OCI-LY1 (cell line): ENCODE data around the gene GALNT2.

Experiments used
- H2AFZ ChIP-seq: fragments of 200-600 bp; sonication (generic), shearing (Covaris generic); 2 replicates; pipeline ENCODE4 v1.6.0; 2014; ENCODE audit warnings: antibody characterized with exemption, mild to moderate bottlenecking, low read length
- H3F3A ChIP-seq: fragments of 200-600 bp; sonication (generic), shearing (Covaris generic); 2 replicates; pipeline ENCODE4 v1.6.0; 2014; ENCODE audit warnings: mild to moderate bottlenecking, antibody characterized with exemption, low read length, moderate library complexity; ENCODE audit not compliant: insufficient read depth
- H3K27ac ChIP-seq: fragments of 200-600 bp; sonication (generic); 2 replicates; pipeline ENCODE4 v1.5.1; 2014; ENCODE audit warnings: low read length, mixed run types, mild to moderate bottlenecking, low read depth; ENCODE audit not compliant: poor library complexity, severe bottlenecking
- H3K27me3 ChIP-seq: fragments of 200-600 bp; sonication (generic); 2 replicates; pipeline ENCODE4 v1.6.0; 2014; ENCODE audit warnings: antibody characterized with exemption, mild to moderate bottlenecking, low read length, moderate library complexity; ENCODE audit not compliant: insufficient read depth
- H3K36me3 ChIP-seq: fragments of 200-600 bp; sonication (generic); 2 replicates; pipeline ENCODE4 v1.6.1; 2014; ENCODE audit warnings: mild to moderate bottlenecking, antibody characterized with exemption, low read length, moderate library complexity, mixed read lengths; ENCODE audit not compliant: insufficient read depth
- H3K4me1 ChIP-seq: fragments of 200-600 bp; sonication (generic); 2 replicates; pipeline ENCODE4 v1.5.1; 2014; ENCODE audit warnings: mild to moderate bottlenecking, low read length, moderate library complexity; ENCODE audit not compliant: insufficient read depth, severe bottlenecking
- H3K4me2 ChIP-seq: fragments of 200-600 bp; sonication (generic), shearing (Covaris generic); 2 replicates; pipeline ENCODE4 v1.6.1; 2014; ENCODE audit warnings: low read length
- H3K4me3 ChIP-seq: fragments of 200-600 bp; sonication (generic); 2 replicates; pipeline ENCODE4 v1.5.1; 2014; ENCODE audit warnings: low read length, low read depth, mild to moderate bottlenecking, mixed read lengths; ENCODE audit not compliant: poor library complexity, severe bottlenecking
- H3K79me2 ChIP-seq: fragments of 200-600 bp; shearing (Covaris generic); 2 replicates; pipeline ENCODE4 v1.6.1; 2016; ENCODE audit warnings: mixed run types, low read length, mixed read lengths; ENCODE audit not compliant: insufficient read depth
- H3K9ac ChIP-seq: fragments of 200-600 bp; sonication (generic), shearing (Covaris generic); 2 replicates; pipeline ENCODE4 v1.6.1; 2014; ENCODE audit warnings: mild to moderate bottlenecking, low read length, mixed read lengths
- H3K9me2 ChIP-seq: fragments of 200-600 bp; sonication (generic), shearing (Covaris generic); 2 replicates; pipeline ENCODE4 v1.6.1; 2014; ENCODE audit warnings: low read depth, mild to moderate bottlenecking, low read length, mixed read lengths
- H3K9me3 ChIP-seq: fragments of 200-600 bp; shearing (Covaris generic); 2 replicates; pipeline ENCODE4 v1.6.1; 2014; ENCODE audit warnings: low read length, mixed read lengths
- H4K20me1 ChIP-seq: fragments of 200-600 bp; sonication (generic), shearing (Covaris generic); 2 replicates; pipeline ENCODE4 v1.6.0; 2016; ENCODE audit warnings: mild to moderate bottlenecking, low read length; ENCODE audit not compliant: insufficient read depth
- EZH2 ChIP-seq: fragments of 200-600 bp; sonication (generic), shearing (Covaris generic); IDR thresholded peaks from 2 replicates; pipeline ENCODE4 v1.8.0; 2017; ENCODE audit warnings: borderline replicate concordance, mixed run types, mild to moderate bottlenecking, antibody characterized with exemption, low read length, moderate library complexity, mixed read lengths
- TF ChIP-seq, protein P1 (sequence below): fragments of 200-600 bp; sonication (generic), shearing (Covaris generic); IDR thresholded peaks from 2 replicates; pipeline ENCODE4 v1.5.1; 2017; ENCODE audit warnings: mild to moderate bottlenecking, antibody characterized with exemption, low read length, moderate library complexity, mixed read lengths

Gene GALNT2

GRCh38 chr1:230112782-230113181, 45.7 kb downstream of the GALNT2 start:
- Histone ChIP-seq H3K4me1 (peaks cover 76% of the 10 kb centered on the region), H3F3A (0 out of 2 replicates have a peak, but pooled peaks cover 5% of the 10 kb centered on the region), H3K4me2 (peak overlapping the region; percentile 62), H3K79me2 (peaks cover 11% of the 10 kb centered on the region; the same call in 1 of the 2 replicates), H2AFZ (no peak overlapping the region), H4K20me1 (no peaks in the 10 kb centered on the region), H3K9me3 (no peaks in the 10 kb centered on the region), H3K4me3 (peak overlapping the region; percentile 26), H3K36me3 (peaks cover 27% of the 10 kb centered on the region), H3K27me3 (no peaks in the 10 kb centered on the region), H3K9me2 (no peaks in the 10 kb centered on the region), H3K9ac (peak overlapping the region; percentile 58), H3K27ac (peak overlapping the region; percentile 95)
- no peak for TF ChIP-seq EZH2
- TF ChIP-seq, protein P1, sequence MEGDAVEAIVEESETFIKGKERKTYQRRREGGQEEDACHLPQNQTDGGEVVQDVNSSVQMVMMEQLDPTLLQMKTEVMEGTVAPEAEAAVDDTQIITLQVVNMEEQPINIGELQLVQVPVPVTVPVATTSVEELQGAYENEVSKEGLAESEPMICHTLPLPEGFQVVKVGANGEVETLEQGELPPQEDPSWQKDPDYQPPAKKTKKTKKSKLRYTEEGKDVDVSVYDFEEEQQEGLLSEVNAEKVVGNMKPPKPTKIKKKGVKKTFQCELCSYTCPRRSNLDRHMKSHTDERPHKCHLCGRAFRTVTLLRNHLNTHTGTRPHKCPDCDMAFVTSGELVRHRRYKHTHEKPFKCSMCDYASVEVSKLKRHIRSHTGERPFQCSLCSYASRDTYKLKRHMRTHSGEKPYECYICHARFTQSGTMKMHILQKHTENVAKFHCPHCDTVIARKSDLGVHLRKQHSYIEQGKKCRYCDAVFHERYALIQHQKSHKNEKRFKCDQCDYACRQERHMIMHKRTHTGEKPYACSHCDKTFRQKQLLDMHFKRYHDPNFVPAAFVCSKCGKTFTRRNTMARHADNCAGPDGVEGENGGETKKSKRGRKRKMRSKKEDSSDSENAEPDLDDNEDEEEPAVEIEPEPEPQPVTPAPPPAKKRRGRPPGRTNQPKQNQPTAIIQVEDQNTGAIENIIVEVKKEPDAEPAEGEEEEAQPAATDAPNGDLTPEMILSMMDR: no peak

GRCh38 chr1:230113235-230113592, 46.2 kb downstream of the GALNT2 start:
- peaks cover 78% of the 10 kb centered on the region for H3K4me1 ChIP-seq
- peak overlapping the region; percentile 58 for H3K9ac ChIP-seq
- H3K4me3 ChIP-seq: peak overlapping the region; percentile 26
- no peak overlapping the region for H2AFZ ChIP-seq
- no peaks in the 10 kb centered on the region for H3K9me3 ChIP-seq
- H3F3A ChIP-seq: 0 out of 2 replicates have a peak, but pooled peaks cover 5% of the 10 kb centered on the region
- H3K36me3 ChIP-seq: peaks cover 27% of the 10 kb centered on the region
- H3K27ac ChIP-seq: peak overlapping the region; percentile 95
- TF ChIP-seq, protein P1: no peak
- TF ChIP-seq EZH2: no peak
- H3K79me2 ChIP-seq: peaks cover 11% of the 10 kb centered on the region; the same call in 1 of the 2 replicates
- H3K4me2 ChIP-seq: peak overlapping the region; percentile 62
- H3K9me2 ChIP-seq: no peaks in the 10 kb centered on the region
- H3K27me3 ChIP-seq: no peaks in the 10 kb centered on the region
- H4K20me1 ChIP-seq: no peaks in the 10 kb centered on the region

GRCh38 chr1:230113593-230114236, 46.7 kb downstream of the GALNT2 start:
- peaks cover 83% of the 10 kb centered on the region for H3K4me1 ChIP-seq
- H3K9ac ChIP-seq: peak overlapping the region; percentile 58; the same call in 1 of the 2 replicates
- H3K79me2 ChIP-seq: peaks cover 13% of the 10 kb centered on the region; the same call in 1 of the 2 replicates
- H4K20me1 ChIP-seq: no peaks in the 10 kb centered on the region
- no peak overlapping the region for H2AFZ ChIP-seq
- TF ChIP-seq, protein P1: no peak
- TF ChIP-seq EZH2: no peak
- 0 out of 2 replicates have a peak, but pooled peaks cover 5% of the 10 kb centered on the region for H3F3A ChIP-seq
- H3K4me2 ChIP-seq: peak overlapping the region; percentile 62
- peak overlapping the region; percentile 26 for H3K4me3 ChIP-seq
- H3K9me3 ChIP-seq: no peaks in the 10 kb centered on the region
- H3K27ac ChIP-seq: peak overlapping the region; percentile 95
- H3K9me2 ChIP-seq: no peaks in the 10 kb centered on the region
- no peaks in the 10 kb centered on the region for H3K27me3 ChIP-seq
- H3K36me3 ChIP-seq: peaks cover 27% of the 10 kb centered on the region
